BLaER1 treated with 17β-estradiol and CSF1 and Interleukin-3, amounts not matched to agents 10 nM and 100 nM (cell line): Measurements from ENCODE around the gene CNTN1.
A peak's percentile ranks its signal among the peaks of the same experiment; 100 is the strongest.

Experiments
- H3K27ac ChIP-seq, 11 experiments: shearing (Covaris generic); formaldehyde crosslinking; 2 replicates each; pipeline ENCODE4 v1.8.1; 2022
- H3K27me3 ChIP-seq, 11 experiments: shearing (Covaris generic); formaldehyde crosslinking; 2 replicates each; pipeline ENCODE4 v1.8.1; 2022
- H3K36me3 ChIP-seq, 11 experiments: shearing (Covaris generic); formaldehyde crosslinking; 2 replicates each; pipeline ENCODE4 v1.8.1; 2022
- H3K4me1 ChIP-seq, 10 experiments: shearing (Covaris generic); formaldehyde crosslinking; 2 replicates each; pipeline ENCODE4 v1.8.1; 2022
- H3K4me2 ChIP-seq, 11 experiments: shearing (Covaris generic); formaldehyde crosslinking; 2 replicates each; pipeline ENCODE4 v1.8.1; 2022
- H3K4me3 ChIP-seq, 10 experiments: shearing (Covaris generic); formaldehyde crosslinking; 2 replicates each; pipeline ENCODE4 v1.8.1; 2022
- H3K9ac ChIP-seq, 11 experiments: shearing (Covaris generic); formaldehyde crosslinking; 2 replicates each; pipeline ENCODE4 v1.8.1; 2022
- H3K9me3 ChIP-seq, 11 experiments: shearing (Covaris generic); formaldehyde crosslinking; replicated peaks in 1 of 11; 2 replicates each; pipeline ENCODE4 v1.8.1; 2022
- H4K20me1 ChIP-seq, 11 experiments: shearing (Covaris generic); formaldehyde crosslinking; 2 replicates each; pipeline ENCODE4 v1.8.1; 2022
- Cebpa-rat ChIP-seq, 11 experiments: shearing (Covaris generic); IDR thresholded peaks; 2 replicates each; pipeline ENCODE4 v1.8.1; 2022

CNTN1 gene

GRCh38 chr12:40650038-40650704 lies 42.1 kb upstream of the CNTN1 start:
- no peaks in the 10 kb centered on the region for H3K27me3 ChIP-seq
- H3K4me1 ChIP-seq = no peaks in the 10 kb centered on the region
- H3K9ac ChIP-seq = no peak overlapping the region
- no peaks in the 10 kb centered on the region for H3K36me3 ChIP-seq
- no peak for TF ChIP-seq Cebpa-rat (IDR thresholded peaks at IDR 0.05)
- H3K9me3 ChIP-seq = peaks cover 11 to 18% (median 14%) of the 10 kb centered on the region in 11 experiments
- H4K20me1 ChIP-seq = no peaks in the 10 kb centered on the region
- no peak overlapping the region for H3K27ac ChIP-seq
- H3K4me3 ChIP-seq = no peak overlapping the region
- H3K4me2 ChIP-seq = no peak overlapping the region

GRCh38 chr12:40655451-40655850 lies 36.8 kb upstream of the CNTN1 start:
- Histone ChIP-seq H3K9ac (no peak overlapping the region), H3K4me3 (no peak overlapping the region), H3K4me2 (no peak overlapping the region), H3K4me1 (no peaks in the 10 kb centered on the region), H3K9me3 (peaks cover 11 to 16% (median 14%) of the 10 kb centered on the region in 11 experiments), H4K20me1 (no peaks in the 10 kb centered on the region), H3K27me3 (no peaks in the 10 kb centered on the region), H3K36me3 (no peaks in the 10 kb centered on the region), H3K27ac (no peak overlapping the region)
- no peak for TF ChIP-seq Cebpa-rat (IDR thresholded peaks at IDR 0.05)

DNA sequence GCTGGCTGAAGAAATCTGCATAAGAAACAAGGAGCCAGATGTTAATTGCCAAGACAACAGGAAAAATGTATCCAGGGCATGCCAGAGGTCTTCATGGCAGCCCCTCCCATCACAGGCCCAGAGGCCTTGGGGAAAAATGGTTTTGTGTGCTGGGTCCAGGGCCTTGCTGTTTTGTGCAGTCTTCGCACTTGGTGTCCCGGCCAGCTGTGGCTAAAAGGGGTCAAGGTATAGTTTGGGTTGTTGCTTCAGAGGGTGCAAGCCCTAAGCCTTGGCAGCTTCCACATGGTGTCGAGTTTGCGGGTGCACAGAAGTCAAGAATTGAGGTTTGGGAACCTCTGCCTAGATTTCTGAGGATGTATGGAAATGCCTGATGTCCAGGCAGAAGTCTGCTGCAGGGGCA lies 29.9 kb upstream of the CNTN1 start:
- no peaks in the 10 kb centered on the region for H3K27me3 ChIP-seq
- H3K9ac ChIP-seq = no peak overlapping the region
- H4K20me1 ChIP-seq = no peaks in the 10 kb centered on the region
- H3K4me3 ChIP-seq = no peak overlapping the region
- H3K9me3 ChIP-seq = peaks cover 9 to 28% (median 15%) of the 10 kb centered on the region in 11 experiments
- no peaks in the 10 kb centered on the region for H3K36me3 ChIP-seq
- H3K4me2 ChIP-seq = no peak overlapping the region
- H3K27ac ChIP-seq = no peak overlapping the region
- H3K4me1 ChIP-seq = no peaks in the 10 kb centered on the region
- no peak for TF ChIP-seq Cebpa-rat (IDR thresholded peaks at IDR 0.05)

DNA sequence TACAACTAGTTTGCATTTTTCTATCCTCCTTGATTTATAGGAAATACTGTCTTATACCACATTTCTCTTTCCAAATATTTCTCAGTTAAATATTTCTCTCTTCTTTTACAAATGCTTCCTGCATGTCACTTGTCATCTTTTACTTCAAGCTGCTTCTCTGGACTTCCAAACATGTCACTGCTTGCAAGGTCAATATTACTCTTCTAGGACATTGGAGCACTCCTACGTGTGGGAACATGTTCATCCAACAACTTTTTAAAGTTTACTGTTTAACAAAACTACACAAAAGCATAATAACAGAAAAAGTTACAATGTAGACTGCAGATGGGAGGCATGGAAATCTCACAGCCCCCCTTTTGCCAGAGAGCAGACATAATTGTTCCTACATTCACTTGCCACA lies 28.5 kb upstream of the CNTN1 start:
- H3K27ac ChIP-seq = no peak overlapping the region
- no peaks in the 10 kb centered on the region for H3K36me3 ChIP-seq
- H4K20me1 ChIP-seq = no peaks in the 10 kb centered on the region
- H3K9ac ChIP-seq = no peak overlapping the region
- H3K4me2 ChIP-seq = no peak overlapping the region
- H3K9me3 ChIP-seq = peaks cover 9 to 28% (median 15%) of the 10 kb centered on the region in 11 experiments
- no peaks in the 10 kb centered on the region for H3K4me1 ChIP-seq
- H3K4me3 ChIP-seq = no peak overlapping the region
- no peaks in the 10 kb centered on the region for H3K27me3 ChIP-seq
- no peak for TF ChIP-seq Cebpa-rat (IDR thresholded peaks at IDR 0.05)

GRCh38 chr12:40668099-40668529 lies 24.1 kb upstream of the CNTN1 start:
- H3K27me3 ChIP-seq = no peaks in the 10 kb centered on the region
- peaks cover 0 to 5% (median 3%) of the 10 kb centered on the region in 11 experiments; a peak in 13 of 22 replicates for H3K9me3 ChIP-seq
- no peak overlapping the region for H3K4me2 ChIP-seq
- H3K36me3 ChIP-seq = no peaks in the 10 kb centered on the region
- H3K9ac ChIP-seq = no peak overlapping the region
- no peaks in the 10 kb centered on the region for H4K20me1 ChIP-seq
- no peak overlapping the region for H3K4me3 ChIP-seq
- H3K4me1 ChIP-seq = no peaks in the 10 kb centered on the region
- no peak overlapping the region for H3K27ac ChIP-seq
- no peak for TF ChIP-seq Cebpa-rat (IDR thresholded peaks at IDR 0.05)

DNA sequence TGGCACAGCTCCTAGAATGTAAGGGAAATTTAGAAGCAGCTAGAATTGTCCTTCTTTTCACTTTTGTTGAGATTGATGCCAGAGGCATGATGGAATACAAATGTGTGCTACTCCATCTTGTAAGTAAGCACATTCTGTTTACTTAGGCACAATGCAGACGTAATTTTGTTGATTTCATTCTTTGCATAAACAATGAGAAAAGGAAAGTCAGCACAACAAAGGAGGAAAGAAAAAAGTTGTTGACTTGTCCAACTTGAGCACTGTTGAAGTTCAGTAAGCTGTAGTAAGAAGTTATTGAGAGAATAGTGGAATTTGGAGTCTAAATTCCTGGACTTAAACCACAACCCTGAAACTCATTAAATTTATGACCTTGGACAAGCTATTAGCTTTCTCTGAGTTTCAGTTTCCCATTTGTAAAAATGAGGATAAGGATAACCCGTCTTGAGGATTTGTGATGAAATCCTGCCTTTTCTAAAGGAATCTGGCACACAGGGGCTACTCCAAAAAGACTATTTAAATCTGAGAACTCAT lies 19.4 kb upstream of the CNTN1 start:
- Histone ChIP-seq H3K36me3 (no peaks in the 10 kb centered on the region), H3K9ac (no peak overlapping the region), H3K9me3 (no peaks in the 10 kb centered on the region), H3K27ac (no peak overlapping the region), H3K4me3 (no peak overlapping the region), H3K4me1 (no peaks in the 10 kb centered on the region), H3K27me3 (no peaks in the 10 kb centered on the region), H3K4me2 (no peak overlapping the region), H4K20me1 (no peaks in the 10 kb centered on the region)
- no peak for TF ChIP-seq Cebpa-rat (IDR thresholded peaks at IDR 0.05)

DNA sequence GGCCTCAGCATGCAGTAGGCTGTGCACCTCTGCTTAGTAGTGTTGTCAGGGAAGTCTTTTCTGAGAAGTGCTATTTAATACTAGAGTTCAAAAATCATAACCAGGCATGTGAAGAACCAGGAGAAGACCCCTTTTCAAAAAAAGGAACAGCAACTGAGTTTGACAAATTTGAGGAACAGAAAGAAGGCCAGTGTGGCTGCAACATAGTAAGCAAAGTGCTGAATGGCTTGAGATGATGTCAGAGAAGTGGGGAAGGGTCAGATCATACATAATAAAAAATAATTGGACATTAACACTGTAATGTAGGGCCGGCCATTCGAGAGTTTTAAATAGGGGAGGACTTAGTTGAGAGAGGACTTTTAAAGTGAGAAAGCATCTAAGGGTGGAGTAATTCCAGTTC lies 11.1 kb upstream of the CNTN1 start:
- peak overlapping the region in 1 of 11 experiments; percentile 40; a peak in 1 of 22 replicates for H3K4me2 ChIP-seq
- no peak for TF ChIP-seq Cebpa-rat (IDR thresholded peaks at IDR 0.05)
- no peak overlapping the region for H3K4me3 ChIP-seq
- no peaks in the 10 kb centered on the region for H4K20me1 ChIP-seq
- no peak overlapping the region for H3K9ac ChIP-seq
- H3K27me3 ChIP-seq = no peaks in the 10 kb centered on the region
- 0 out of 22 replicates have a peak, but pooled peaks cover 0 to 3% (median 0%) of the 10 kb centered on the region in 11 experiments for H3K9me3 ChIP-seq
- H3K36me3 ChIP-seq = no peaks in the 10 kb centered on the region
- peaks cover 0 to 7% (median 0%) of the 10 kb centered on the region in 10 experiments; a peak in 5 of 20 replicates for H3K4me1 ChIP-seq
- no peak overlapping the region for H3K27ac ChIP-seq

- no peak overlapping the region for H3K9ac ChIP-seq
Measured at GRCh38 chr12:40684986-40685385, 7.3 kb upstream of the CNTN1 start.

DNA sequence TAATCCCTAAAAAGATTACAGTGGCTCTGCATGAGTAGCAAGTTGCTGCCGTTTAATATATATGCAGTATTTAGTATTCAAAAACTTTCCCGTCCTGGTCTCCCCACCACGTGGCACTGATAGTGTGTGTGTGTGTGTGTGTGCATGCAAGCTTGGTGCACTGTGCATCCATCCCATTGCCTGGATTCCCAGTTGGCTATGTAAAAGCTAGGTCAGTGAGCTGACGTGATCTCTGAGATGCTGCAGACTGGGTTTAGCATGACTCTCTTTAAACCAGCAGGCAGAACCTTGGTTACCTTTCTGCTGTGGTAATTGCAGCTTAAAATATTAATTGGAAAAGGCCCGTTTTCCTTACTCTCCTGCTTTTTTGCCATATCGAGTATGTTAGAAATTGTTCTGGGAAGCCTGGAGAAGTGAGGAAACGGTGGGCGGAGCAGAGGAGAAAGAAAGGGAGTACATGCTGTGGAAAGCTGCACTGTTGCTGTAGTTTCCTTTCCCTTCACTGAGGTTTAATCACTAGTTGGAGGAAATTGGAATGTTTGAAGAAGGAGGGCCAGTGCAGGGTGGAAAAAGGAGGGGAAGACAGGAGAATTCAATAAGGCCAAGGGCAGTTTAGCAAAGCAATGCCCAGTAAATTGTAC lies 4.0 kb upstream of the CNTN1 start:
- Histone ChIP-seq H3K4me2 (no peak overlapping the region), H3K9ac (no peak overlapping the region), H3K27me3 (no peaks in the 10 kb centered on the region), H3K36me3 (no peaks in the 10 kb centered on the region), H3K4me3 (no peak overlapping the region), H3K4me1 (peaks cover 0 to 7% (median 0%) of the 10 kb centered on the region in 10 experiments; a peak in 1 of 20 replicates), H4K20me1 (no peaks in the 10 kb centered on the region), H3K9me3 (peaks cover 0 to 12% (median 6%) of the 10 kb centered on the region in 11 experiments; a peak in 11 of 22 replicates), H3K27ac (no peak overlapping the region)
- no peak for TF ChIP-seq Cebpa-rat (IDR thresholded peaks at IDR 0.05)

More at GRCh38 chr12:40684986-40685385, 7.3 kb upstream of the CNTN1 start:
- Histone ChIP-seq H4K20me1 (no peaks in the 10 kb centered on the region), H3K27ac (no peak overlapping the region), H3K9me3 (no peaks in the 10 kb centered on the region), H3K27me3 (no peaks in the 10 kb centered on the region), H3K4me3 (no peak overlapping the region), H3K36me3 (no peaks in the 10 kb centered on the region), H3K4me2 (no peak overlapping the region), H3K4me1 (peaks cover 0 to 12% (median 0%) of the 10 kb centered on the region in 10 experiments; a peak in 5 of 20 replicates)
- no peak for TF ChIP-seq Cebpa-rat (IDR thresholded peaks at IDR 0.05)
